MM.1S (cell line): ENCODE measurements around the gene CA5A.

Source experiments
- DNase-seq: peaks from one replicate; pipeline ENCODE4 v3.0.0-alpha.2; 2015
- H2AFZ ChIP-seq: fragments of 300-600 bp; sonication (generic); 2 replicates; pipeline ENCODE4 v1.6.0; 2016; ENCODE audit warnings: antibody characterized with exemption, low read length
- H3F3A ChIP-seq: fragments of 300-600 bp; sonication (generic); 2 replicates; pipeline ENCODE4 v1.6.1; 2016; ENCODE audit warnings: mild to moderate bottlenecking, antibody characterized with exemption, low read length, moderate library complexity, mixed read lengths; ENCODE audit not compliant: insufficient read depth
- H3K27ac ChIP-seq: fragments of 300-600 bp; sonication (generic); 2 replicates; pipeline ENCODE4 v1.5.1; 2016; ENCODE audit warnings: mild to moderate bottlenecking, low read length
- H3K27me3 ChIP-seq: fragments of 300-600 bp; sonication (generic); replicated peaks from 2 replicates; pipeline ENCODE4 v1.6.0; 2016; ENCODE audit warnings: low read length; ENCODE audit not compliant: insufficient read depth
- H3K36me3 ChIP-seq: fragments of 300-600 bp; sonication (generic); replicated peaks from 2 replicates; pipeline ENCODE4 v1.6.1; 2016; ENCODE audit warnings: mild to moderate bottlenecking, low read length, mixed read lengths; ENCODE audit not compliant: insufficient read depth
- H3K4me1 ChIP-seq: fragments of 300-600 bp; sonication (generic); 2 replicates; pipeline ENCODE4 v1.6.1; 2016; ENCODE audit warnings: low read length, mixed read lengths
- H3K4me2 ChIP-seq: fragments of 300-600 bp; sonication (generic); 2 replicates; pipeline ENCODE4 v1.6.0; 2016; ENCODE audit warnings: low read depth, low read length
- H3K4me3 ChIP-seq: fragments of 300-600 bp; sonication (generic); 2 replicates; pipeline ENCODE4 v1.5.1; 2016; ENCODE audit warnings: low read length, mixed read lengths
- H3K79me2 ChIP-seq: fragments of 300-600 bp; sonication (generic); 2 replicates; pipeline ENCODE4 v1.6.1; 2016; ENCODE audit warnings: mixed run types, low read length, mixed read lengths
- H3K9ac ChIP-seq: fragments of 300-600 bp; sonication (generic); 2 replicates; pipeline ENCODE4 v1.6.1; 2016; ENCODE audit warnings: low read length, mixed read lengths
- H3K9me2 ChIP-seq: fragments of 300-600 bp; sonication (generic); replicated peaks from 2 replicates; pipeline ENCODE4 v1.6.1; 2016; ENCODE audit warnings: mild to moderate bottlenecking, low read length, mixed read lengths; ENCODE audit not compliant: insufficient read depth
- H3K9me3 ChIP-seq: fragments of 300-600 bp; sonication (generic); replicated peaks from 2 replicates; pipeline ENCODE4 v1.6.1; 2016; ENCODE audit warnings: mild to moderate bottlenecking, low read length, mixed read lengths; ENCODE audit not compliant: insufficient read depth
- H4K20me1 ChIP-seq: fragments of 300-600 bp; sonication (generic); 2 replicates; pipeline ENCODE4 v1.6.1; 2016; ENCODE audit warnings: mild to moderate bottlenecking, low read length, moderate library complexity, mixed read lengths; ENCODE audit not compliant: insufficient read depth
- EZH2 ChIP-seq: fragments of 300-600 bp; sonication (generic); optimal IDR thresholded peaks from 2 replicates; pipeline ENCODE3; 2017; ENCODE audit warnings: low read depth, mild to moderate bottlenecking, antibody characterized with exemption, low read length, mixed read lengths
- EZH2phosphoT487 ChIP-seq: fragments of 300-600 bp; sonication (generic); IDR thresholded peaks from 2 replicates; pipeline ENCODE4 v1.6.1; 2018; ENCODE audit warnings: antibody characterized with exemption, low read length
- TF ChIP-seq, protein P1 (sequence below): fragments of 300-600 bp; sonication (generic); IDR thresholded peaks from 2 replicates; pipeline ENCODE4 v1.5.1; 2016; ENCODE audit warnings: antibody characterized with exemption, low read length, mixed read lengths

CA5A gene

DNA sequence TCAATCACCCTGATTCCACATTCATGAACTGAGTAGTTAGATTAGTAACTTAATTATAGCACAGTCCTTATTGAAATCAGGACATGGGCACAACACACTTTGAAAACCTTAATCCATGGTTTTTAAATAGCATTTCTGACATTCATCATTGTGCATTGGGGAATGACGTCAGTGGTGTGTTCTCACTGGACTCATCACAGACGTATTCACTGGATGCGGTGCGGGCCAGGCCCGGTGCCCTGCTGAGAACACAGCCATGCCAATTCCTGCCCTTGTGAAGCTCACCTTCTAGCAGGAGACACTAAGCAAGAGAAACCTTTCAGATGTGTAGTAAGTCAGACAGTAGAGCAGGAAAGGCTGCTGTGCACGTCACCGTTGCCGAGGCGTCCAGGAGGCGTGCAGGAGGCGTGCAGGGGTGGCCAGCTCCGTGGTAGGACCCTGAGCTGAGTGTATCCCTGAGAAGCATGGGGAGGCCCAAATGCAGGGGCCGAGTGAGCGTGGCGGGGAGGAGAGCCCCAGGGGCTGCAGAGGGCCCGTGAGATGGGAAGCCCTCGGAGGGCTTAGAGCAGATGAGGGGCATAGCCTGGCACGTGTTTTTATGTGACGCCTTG lies 27.8 kb upstream of the CA5A start:
- peaks cover 84% of the 10 kb centered on the region for H3K79me2 ChIP-seq
- no peak overlapping the region for H3K9ac ChIP-seq
- no peaks in the 10 kb centered on the region for H3K4me1 ChIP-seq
- H3K4me3 ChIP-seq, result no peak overlapping the region
- no peaks in the 10 kb centered on the region for H3K27me3 ChIP-seq
- H4K20me1 ChIP-seq, result no peaks in the 10 kb centered on the region
- TF ChIP-seq EZH2phosphoT487, result no peak
- TF ChIP-seq EZH2, result no peak
- TF ChIP-seq, protein P1, sequence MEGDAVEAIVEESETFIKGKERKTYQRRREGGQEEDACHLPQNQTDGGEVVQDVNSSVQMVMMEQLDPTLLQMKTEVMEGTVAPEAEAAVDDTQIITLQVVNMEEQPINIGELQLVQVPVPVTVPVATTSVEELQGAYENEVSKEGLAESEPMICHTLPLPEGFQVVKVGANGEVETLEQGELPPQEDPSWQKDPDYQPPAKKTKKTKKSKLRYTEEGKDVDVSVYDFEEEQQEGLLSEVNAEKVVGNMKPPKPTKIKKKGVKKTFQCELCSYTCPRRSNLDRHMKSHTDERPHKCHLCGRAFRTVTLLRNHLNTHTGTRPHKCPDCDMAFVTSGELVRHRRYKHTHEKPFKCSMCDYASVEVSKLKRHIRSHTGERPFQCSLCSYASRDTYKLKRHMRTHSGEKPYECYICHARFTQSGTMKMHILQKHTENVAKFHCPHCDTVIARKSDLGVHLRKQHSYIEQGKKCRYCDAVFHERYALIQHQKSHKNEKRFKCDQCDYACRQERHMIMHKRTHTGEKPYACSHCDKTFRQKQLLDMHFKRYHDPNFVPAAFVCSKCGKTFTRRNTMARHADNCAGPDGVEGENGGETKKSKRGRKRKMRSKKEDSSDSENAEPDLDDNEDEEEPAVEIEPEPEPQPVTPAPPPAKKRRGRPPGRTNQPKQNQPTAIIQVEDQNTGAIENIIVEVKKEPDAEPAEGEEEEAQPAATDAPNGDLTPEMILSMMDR, result no peak
- DNase-seq, result no peak
- no peaks in the 10 kb centered on the region for H3F3A ChIP-seq
- no peak overlapping the region for H3K4me2 ChIP-seq
- H3K36me3 ChIP-seq, result no peaks in the 10 kb centered on the region
- H3K9me2 ChIP-seq, result no peaks in the 10 kb centered on the region
- H3K27ac ChIP-seq, result no peak overlapping the region
- H3K9me3 ChIP-seq, result no peaks in the 10 kb centered on the region
- no peak overlapping the region for H2AFZ ChIP-seq

DNA sequence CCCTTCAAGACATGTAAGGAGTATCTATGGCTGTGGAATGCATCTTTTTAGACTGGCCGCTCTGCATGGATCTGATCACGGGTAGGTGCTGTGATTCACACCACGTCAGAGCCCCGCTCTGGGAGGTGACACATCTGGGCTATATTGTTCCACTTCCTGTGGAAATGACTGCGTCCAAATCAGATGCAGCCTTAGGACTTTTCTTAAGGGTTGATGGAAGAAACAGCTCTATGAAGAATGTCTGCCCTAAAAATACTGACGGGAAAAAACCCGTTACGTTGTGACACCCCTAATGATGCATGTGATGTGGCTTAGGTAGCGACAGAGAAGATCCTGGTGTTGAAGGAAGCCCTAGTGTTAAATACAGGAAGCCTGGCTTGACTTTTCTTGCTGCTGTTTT lies 27.1 kb upstream of the CA5A start:
- Histone ChIP-seq H3K79me2 (peaks cover 84% of the 10 kb centered on the region), H3K4me2 (no peak overlapping the region), H3K4me3 (no peak overlapping the region), H3K9ac (no peak overlapping the region), H3K9me3 (no peaks in the 10 kb centered on the region), H3K27ac (no peak overlapping the region), H3K36me3 (no peaks in the 10 kb centered on the region), H3K4me1 (no peaks in the 10 kb centered on the region), H3K27me3 (no peaks in the 10 kb centered on the region), H2AFZ (no peak overlapping the region), H3K9me2 (no peaks in the 10 kb centered on the region), H4K20me1 (no peaks in the 10 kb centered on the region), H3F3A (no peaks in the 10 kb centered on the region)
- TF ChIP-seq EZH2phosphoT487 (no peak), EZH2 (no peak)
- TF ChIP-seq, protein P1, result no peak
- DNase-seq, result no peak

DNA sequence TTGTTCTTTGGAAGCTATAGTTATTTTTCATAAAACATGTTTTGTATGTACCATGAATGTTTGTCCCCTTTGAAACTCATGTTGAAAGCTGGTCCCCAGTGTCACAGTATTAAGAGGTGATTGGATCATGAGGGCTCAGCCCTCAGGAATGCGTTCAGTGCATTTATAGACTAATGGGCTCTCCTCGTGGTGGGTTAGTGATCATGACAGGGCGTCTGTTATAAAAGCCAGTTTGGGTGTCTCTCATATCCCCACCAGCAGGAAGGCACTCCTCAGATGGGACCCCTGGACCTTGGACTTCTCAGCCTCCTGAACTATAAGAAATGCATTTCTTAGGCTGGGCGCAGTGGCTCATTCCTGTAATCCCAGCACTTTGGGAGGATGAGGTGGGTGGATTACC lies 25.3 kb upstream of the CA5A start:
- H3K79me2 ChIP-seq, result peaks cover 97% of the 10 kb centered on the region
- no peaks in the 10 kb centered on the region for H3K27me3 ChIP-seq
- H3K4me3 ChIP-seq, result no peak overlapping the region
- no peaks in the 10 kb centered on the region for H3K9me3 ChIP-seq
- no peak for TF ChIP-seq EZH2phosphoT487
- TF ChIP-seq, protein P1, result no peak
- no peak for TF ChIP-seq EZH2
- no peaks in the 10 kb centered on the region for H3K36me3 ChIP-seq
- H3K9me2 ChIP-seq, result no peaks in the 10 kb centered on the region
- no peak overlapping the region for H2AFZ ChIP-seq
- no peak overlapping the region for H3K27ac ChIP-seq
- peaks cover 1% of the 10 kb centered on the region; the same call in 1 of the 2 replicates for H3F3A ChIP-seq
- no peaks in the 10 kb centered on the region for H4K20me1 ChIP-seq
- H3K9ac ChIP-seq, result no peak overlapping the region
- no peak overlapping the region for H3K4me2 ChIP-seq
- no peak for DNase-seq
- peaks cover 4% of the 10 kb centered on the region for H3K4me1 ChIP-seq
